Hematopoietic multipotent progenitor cell treated with erythropoietin and hydrocortisone succinate and interleukin-3 and kit ligand, for 6 days (in vitro differentiated cells): ENCODE results near the gene NOP16.

Experiments used
- DNase-seq: peaks from one replicate; pipeline ENCODE4 v3.0.0-alpha.2; 2015

NOP16 gene

DNA sequence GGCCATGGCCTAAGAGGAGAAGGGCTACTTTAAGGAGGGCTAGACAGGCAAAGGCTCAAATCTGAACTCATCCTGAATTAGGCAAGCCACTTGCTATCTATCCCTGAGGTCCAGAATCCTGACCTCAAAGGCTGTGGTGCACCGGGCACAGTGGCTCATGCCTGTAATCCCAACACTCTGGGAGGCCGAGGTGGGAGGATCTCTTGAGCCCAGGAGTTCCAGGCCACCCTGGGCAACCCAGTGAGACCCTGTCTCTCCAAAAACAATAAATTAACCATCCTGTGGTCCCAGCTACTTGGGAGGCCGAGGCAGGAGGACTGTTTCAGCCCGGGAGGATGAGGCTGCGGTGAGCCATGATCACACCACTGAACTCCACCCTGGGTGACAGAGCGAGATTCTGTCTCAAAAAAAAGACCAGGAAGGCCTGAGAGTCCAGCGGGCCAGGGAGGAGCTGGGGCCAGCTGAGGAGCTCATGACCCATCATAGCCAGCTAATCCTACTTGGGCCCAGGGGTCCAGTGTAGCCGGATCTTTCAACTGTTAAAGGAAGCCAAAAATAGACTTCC, 4.0 kb downstream of the NOP16 start:
- no peak for DNase-seq

DNA sequence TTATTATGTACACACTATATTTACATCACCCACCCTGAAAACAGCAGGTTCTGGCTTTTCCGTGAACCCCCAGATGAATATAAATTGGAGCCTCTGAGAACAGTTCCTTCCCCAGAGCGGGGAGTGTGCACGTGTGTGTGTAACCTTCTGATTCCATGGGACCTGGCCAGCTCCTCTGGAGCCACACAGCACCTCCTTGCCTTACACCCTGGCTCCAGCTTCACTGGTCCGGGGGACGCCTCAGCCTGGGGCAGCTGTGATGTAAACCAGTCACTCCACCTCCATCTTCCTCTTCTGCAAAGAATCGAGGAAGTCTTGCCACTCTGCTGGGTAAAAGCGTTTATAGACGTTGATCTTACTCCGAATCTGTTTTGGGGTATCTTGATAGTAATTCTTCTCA, 4.4 kb downstream of the NOP16 start:
- DNase-seq = no peak

GRCh38 chr5:176383248-176383905, 5.0 kb downstream of the NOP16 start:
- DNase-seq = no peak

- no peak for DNase-seq
These were observed 5.7 kb downstream of the NOP16 start for GRCh38 chr5:176382721-176383120.

GRCh38 chr5:176381979-176382378, 6.4 kb downstream of the NOP16 start:
- DNase-seq = no peak

- DNase-seq = no peak
These were observed 7.0 kb downstream of the NOP16 start for GRCh38 chr5:176381423-176381822.

GRCh38 chr5:176379881-176380280, 8.5 kb downstream of the NOP16 start:
- DNase-seq = peak; percentile 51

GRCh38 chr5:176373100-176373818, 15.1 kb downstream of the NOP16 start:
- DNase-seq = peak; percentile 58

GRCh38 chr5:176371621-176372539, 16.5 kb downstream of the NOP16 start:
- DNase-seq = no peak

GRCh38 chr5:176369934-176370711, 18.3 kb downstream of the NOP16 start:
- no peak for DNase-seq

- no peak for DNase-seq
These were observed 19.7 kb downstream of the NOP16 start for GRCh38 chr5:176368726-176369125.

- DNase-seq = no peak
These were observed 22.0 kb downstream of the NOP16 start for GRCh38 chr5:176366232-176366894.

- peak; percentile 39 for DNase-seq
These were observed 22.8 kb downstream of the NOP16 start, which contains the start of gene ARL10 for GRCh38 chr5:176365351-176366231. ARL10 (plus strand) TSS chr5:176365487; CDS start chr5:176365564, 77 bp downstream.

- peak; percentile 38 for DNase-seq
These were observed 23.5 kb downstream of the NOP16 start for GRCh38 chr5:176364765-176365350.

DNA sequence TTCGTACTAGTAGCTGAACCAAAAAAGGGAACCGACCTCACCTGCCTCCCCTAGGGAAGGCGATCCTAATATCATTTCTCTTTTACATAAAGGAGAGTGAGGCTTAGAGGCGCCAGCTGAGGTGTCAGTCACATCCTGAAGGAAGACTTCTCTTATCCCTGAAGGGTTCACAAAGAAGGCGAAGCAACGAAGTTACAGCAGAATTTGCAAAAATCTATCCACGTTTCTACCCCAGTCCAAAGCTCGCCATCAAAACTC, 26.2 kb downstream of the NOP16 start:
- DNase-seq = no peak

DNA sequence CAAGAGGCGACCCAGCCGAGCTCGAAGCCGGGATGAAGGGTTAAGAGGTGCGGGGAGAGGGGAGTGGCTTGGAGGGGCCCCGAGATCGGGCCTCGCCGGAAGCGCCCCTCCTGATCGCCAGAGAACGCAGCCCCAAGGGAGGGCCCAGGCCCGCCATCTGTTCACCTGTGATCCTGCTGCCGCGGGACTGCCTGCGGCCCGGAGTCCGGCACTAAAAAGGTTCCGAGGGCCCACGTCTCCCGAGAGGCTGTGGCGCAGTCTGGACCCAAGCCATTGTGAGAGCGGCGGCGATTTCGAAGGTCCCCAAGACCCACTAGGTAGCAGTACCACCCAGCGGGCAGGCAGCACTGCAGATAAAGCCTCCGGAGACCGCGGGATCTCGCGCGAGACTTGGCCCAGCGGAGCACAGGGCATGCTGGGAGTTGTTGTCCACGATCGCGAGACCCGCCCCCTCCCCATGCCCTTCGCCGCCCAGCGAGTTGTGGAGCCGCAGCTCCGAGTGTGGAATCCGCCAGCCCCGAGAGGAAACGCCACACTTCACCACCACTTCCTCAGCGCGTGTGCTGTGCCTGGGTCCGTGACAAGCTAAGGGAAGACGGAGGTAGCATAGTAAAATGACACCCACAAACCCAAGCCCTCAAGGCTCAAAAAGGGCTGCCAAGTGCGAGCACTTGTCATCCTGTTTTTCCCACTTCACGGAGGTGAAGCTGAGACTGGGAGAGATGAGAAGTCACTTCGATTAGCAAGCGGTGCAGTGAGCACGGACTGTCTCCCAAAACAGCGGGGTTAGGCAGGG, 26.8 kb downstream of the NOP16 start, which contains the start of gene KIAA1191:
KIAA1191 (minus strand) TSS at position 328 of the 796 bp plus-strand sequence. CDS start 2,256 bp downstream, outside the sequence.
- peak; percentile 94 for DNase-seq

GRCh38 chr5:176360894-176361436, 27.4 kb downstream of the NOP16 start:
- peak; percentile 38 for DNase-seq

GRCh38 chr5:176359658-176360057, 28.7 kb downstream of the NOP16 start:
- no peak for DNase-seq

- no peak for DNase-seq
These were observed 32.2 kb downstream of the NOP16 start for GRCh38 chr5:176356179-176356566.
